HG02973 (cell line): ENCODE measurements around the gene SLC25A52.
"Not testable (repeated sequence)": the region's sequence is repeated elsewhere in the genome, so short reads cannot be mapped to it uniquely, and the experiment has no call there.

Experiments used
- ATAC-seq: cut with Tn5 transposase; IDR thresholded peaks from one replicate; pipeline ENCODE4 v1.9.1; 2021; ENCODE audit warnings: moderate library complexity; ENCODE audit not compliant: unreplicated experiment

The SLC25A52 gene

DNA sequence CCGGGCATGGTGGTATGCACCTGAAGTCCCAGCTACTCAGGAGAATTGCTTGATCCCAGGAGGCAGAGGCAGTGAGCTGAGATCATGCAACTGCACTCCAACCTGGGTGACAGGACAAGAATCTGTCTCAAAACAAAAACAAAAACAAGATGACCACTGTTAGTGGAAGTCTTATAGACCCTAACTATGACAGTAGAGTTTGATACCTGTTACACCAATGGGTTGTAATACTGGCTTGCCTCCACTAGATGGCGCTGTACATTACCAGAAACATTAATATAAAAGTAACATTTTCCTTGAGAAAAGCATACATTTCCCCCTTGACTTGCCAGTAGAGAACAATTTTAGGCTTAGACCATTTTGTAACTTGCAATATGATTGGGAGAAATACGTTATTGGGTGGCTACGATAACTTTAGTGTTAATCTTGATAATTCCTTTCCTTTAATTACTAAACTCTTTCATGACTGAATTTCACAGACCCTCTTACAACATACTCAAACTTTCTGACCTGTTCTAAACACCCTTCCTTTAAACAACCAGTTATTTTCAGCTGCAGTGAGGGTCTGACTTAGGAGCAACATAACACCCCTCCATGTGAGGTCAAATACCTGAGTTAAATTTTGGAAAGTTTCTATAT, 19.5 kb downstream of the SLC25A52 start:
- ATAC-seq, result no peak

DNA sequence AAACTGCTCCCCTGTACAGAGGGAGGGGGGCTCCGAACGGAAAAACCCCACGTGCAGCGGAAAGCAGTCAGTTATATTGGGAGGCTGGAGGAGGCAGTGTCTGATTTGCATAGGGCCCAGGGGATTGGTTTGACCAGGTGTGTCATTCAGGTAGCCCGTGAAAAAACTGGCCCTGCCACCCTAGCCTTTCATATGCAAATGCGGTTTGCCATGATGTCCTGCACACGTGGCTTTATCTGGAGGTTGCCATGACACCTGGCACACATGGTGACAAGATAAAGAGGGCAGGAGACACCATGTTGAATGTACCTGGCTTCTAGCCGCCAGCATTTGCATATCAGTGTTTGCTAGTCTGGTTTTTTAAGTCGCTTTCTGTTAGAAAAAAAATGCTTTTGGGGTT, 20.5 kb downstream of the SLC25A52 start:
- no peak for ATAC-seq

DNA sequence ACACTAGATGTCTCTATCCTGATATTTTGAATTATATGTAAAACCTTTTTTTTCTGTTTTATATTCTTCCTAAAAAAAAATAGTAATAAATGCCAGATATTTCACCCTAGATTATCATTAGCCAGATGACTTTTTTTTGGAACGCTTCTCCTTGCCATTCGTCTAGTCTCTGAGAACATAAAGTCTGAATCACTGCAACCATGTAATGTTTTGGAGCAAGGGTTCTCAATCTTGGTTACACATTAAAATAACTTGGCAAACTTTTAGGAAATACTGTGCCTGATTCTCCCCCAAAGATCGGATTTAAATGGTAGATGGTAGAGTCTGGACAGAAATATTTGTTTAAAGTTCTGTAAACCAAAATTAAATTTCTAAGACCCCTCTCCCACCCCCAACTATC, 21.0 kb downstream of the SLC25A52 start:
- ATAC-seq, result no peak

DNA sequence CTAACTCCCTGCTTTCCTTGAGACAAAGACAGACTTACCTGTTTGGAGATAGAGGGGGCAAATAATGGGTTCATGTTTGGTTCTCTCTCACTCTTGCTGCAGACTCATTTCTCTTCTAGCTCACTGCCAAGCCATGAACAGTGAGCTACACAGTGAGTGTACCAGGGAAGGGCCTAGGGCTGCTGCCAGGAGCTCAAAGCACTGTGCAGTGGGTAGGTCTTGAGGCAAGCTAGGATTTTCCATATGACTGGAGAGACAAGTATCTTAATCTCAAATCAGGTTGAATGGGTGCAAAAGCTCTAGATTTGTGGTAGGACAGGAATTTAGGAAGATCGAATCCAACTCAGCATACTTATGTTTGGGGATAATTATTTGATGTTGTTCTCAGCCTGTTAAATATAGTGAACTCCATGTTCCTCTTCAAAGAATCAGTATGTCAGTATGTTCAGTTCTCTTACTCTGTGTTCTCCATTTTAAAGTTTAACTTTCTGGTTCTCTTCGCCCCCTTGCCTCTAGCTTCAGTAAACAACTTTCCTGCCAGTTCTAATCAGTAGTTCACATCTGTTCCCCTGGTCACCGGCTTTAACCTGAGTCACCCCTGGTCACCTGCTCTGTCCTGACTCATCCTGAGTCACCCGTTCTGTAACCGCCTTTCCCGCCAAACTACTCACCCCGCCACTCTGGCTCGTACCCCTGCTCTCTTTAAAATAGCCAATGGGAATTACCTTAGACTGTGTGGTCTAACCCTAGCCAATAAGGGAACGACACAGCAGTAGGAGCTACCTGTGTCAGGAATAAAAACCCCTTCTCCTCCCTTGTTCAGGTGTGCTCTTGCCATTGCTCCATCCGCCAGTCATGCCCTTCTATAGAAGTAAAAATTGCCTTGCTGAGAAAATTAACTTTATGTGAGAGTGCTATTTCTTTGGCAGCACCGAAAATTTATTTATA, 21.9 kb downstream of the SLC25A52 start:
- ATAC-seq, result no peak

DNA sequence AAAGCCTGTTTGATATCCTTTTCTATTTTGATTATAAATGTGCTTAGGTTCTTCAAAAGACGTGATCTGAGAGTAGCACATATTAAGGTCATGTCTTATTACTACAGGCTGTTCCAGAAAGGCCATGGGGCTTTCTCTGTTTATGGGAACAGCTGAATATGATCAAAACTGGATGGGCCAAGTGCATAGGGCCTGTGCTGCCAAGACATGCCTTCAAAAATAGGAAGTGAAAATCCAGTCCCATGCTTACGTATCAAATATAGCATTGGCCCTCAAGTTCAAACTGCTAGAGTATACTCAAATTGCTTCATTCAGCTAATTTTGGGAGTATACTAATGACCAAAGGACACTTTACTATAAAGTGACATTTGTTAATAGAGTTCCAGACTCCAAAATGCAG, 24.1 kb downstream of the SLC25A52 start:
- ATAC-seq, result no peak

DNA sequence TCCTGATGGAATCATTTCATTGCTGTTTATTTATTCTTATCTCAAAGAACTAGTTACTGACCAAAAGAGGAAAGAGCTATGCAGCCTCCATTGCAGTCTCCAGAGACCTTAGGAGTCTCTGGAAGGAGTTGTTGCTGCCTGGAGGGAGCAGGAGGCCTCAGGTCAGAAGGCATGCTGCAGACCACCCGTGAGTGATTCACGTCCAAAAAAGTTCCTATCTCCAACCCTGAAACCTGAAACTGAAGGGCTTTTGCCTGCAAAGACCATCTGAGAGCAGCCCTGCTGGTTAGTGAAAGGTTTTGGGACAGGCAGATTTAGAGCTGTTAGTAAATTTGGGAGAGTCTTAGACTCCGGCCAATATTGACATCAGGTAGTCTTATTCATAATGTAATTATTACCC, 29.1 kb downstream of the SLC25A52 start:
- ATAC-seq, result no peak

DNA sequence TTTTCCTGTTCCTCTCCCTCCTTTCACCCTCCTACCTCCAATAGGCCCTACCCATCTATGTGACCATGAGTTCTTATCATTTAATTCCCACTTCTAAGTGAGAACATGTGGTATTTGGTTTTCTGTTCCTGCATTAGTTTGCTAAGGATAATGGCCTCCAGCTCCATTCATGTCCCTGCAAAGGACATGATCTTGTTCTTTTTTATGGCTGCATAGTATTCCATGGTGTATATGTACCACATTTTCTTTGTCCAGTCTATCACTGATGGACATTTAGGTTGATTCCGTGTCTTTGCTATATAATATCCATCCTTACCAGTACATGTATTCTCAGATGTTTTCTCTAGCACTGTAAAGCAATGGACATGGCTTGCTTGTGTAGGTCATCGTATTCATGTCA, 31.5 kb downstream of the SLC25A52 start:
- not testable (repeated sequence) for ATAC-seq

DNA sequence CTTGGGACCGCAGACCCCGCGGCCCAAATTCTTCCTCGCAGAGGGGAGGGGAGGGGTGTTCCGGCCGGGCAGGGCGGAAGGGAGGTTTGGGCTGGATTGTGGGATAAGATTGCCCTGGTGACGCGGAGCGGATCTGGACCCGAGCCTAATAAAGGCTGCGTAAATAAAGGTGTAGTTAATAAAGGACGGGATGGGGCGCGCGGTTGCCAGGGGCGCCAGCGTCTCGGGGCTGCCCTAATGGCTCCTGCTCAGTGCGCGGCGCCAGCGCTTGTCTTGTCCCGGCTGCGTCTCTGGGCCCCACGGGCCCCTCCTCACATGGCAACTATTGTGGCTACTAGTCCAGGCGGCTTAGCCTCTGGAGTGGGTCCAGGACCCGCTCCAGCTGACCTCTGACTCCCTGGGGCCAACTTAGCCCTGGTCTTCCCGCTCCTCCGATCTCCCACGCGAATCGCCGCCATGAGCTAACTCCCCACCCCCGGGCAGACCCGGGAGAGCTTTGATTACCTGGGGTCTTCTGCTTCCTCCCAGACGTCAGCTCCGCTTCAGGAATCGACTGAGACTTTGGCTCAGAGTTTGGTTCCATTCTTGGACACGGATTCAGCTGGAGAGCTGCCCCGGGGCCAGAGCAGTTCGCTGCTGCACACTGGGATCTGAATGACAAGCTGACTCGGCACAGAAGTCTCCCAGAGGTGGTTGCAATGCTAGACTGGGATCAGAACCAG, 36.5 kb downstream of the SLC25A52 start:
- no peak for ATAC-seq

DNA sequence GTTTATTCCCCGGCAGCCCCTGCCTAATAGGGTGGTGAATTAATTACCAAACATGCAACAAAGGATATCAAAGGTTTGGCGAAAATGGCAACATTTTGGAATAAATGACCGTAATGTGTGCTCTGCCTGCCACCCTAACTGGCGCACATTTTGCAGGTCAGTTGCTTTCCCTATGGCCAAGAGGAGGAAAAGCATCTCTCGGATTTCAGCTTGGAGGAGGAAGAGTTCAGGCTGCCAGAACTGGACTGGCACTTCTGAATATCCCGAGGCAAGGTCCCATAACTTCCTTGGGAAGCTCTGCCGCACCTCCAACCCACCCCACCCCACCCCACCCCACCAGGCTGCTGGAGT, 37.1 kb downstream of the SLC25A52 start:
- no peak for ATAC-seq

DNA sequence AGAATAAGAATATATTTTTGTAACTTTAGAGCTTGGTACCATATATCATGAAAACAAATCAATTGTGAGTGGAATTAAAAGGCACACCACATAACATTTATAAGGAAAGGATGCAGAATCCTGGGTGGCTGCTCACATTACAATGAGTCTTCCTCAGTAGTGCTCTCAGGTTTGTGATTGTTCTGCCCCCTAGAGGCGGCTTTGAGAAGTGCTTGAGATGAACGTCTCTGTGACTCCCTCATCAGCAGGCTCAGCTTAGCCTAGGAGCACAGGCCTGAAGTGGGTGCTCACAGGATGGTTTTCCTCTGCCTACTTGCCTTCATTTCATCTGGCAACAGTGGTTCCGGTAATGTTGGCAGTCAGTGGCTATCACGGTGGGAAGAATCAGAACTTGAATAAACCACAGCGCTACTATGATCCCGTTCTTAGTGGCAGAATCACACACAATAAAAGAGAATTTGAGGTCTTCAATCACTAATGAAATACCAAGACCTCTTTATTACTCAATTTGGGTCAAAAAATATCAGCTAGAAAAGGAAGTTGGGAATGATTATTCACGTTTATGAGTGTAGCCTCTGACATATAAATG, 38.2 kb downstream of the SLC25A52 start:
- peak; percentile 94 for ATAC-seq

DNA sequence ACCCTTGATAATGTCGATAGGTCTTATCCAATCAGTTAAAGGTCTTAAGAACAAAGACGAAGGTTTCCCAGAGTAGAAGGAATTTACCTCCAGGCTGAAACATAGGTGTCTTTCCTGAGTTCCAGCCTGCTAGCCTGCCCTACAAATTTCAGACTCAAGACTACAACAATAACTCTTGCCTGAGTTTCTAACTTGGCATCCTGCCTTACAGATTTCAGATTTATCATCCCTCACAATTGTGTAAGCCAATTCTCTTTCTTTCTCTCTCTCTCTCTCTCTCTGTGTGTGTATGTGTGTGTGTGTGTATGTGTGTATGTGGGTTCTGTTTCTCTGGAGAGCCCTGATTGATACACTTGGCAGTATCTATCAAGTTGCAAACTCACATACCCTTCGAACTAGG, 39.1 kb downstream of the SLC25A52 start:
- ATAC-seq, result no peak

DNA sequence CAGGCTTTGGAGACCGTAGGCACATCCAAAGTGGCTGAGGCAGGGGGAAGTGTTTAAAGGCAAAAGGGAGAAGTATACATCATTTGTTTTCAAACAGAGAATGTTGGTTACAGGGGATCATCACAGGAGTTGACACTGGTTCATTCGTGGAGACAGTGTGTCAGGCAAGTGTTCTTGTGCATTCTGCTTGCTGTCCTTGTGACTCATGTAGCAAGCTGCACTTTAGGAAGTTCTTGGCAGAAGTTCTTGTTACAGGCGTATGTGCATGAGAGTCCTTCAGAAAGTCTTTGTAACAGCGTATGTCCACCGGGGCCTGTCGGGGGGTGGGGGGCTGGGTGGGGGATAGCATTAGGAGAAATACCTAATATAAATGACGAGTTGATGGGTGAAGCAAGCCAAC, 39.8 kb downstream of the SLC25A52 start:
- ATAC-seq, result no peak

DNA sequence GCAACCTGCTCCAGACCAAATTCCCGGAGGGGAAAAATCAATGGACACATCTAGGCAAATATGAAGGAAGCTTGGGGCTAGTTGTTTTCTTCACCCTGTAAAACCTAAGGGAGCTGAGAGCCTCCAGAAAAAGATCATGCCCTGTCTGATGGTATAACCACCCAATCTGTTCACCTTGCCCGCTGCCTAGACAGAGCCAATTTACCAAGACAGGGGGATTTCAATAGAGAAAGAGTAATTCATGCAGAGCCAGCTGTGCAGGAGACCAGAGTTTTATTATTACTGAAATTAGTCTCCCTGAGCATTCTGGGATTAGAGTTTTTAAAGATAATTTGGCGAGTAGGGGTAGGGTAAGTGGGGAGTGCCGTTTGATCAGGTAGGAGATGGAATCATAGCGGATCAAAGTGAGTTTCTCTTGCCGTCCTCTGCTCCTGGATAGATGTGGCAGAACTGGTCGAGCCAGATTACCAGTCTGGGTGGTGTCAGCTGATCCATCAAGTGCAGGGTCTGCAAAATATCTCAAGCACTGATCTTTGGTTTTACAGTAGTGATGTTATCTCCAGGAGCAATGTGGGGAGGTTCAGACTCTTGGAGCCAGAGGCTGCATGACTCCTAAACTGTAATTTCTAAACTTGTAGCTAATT, 41.2 kb downstream of the SLC25A52 start:
- no peak for ATAC-seq

DNA sequence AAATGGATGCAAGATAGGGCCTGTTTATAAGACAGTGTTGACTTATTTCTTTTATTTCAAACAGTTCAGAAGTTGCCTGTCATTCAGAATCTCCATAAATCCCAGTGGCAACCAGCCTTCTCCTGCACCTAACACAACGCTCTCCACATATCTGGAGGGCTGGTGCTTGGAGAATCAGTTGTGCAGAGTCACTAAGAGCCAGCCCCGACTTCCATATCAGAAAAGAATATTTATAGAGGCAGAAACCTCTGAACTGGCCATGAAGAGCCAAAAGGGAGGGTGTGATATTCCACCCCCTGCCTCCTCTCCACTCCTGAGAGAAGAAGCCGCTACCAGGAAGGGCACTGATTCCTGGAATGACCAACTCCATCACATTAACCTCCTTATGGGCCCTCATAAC, 42.3 kb downstream of the SLC25A52 start:
- ATAC-seq, result no peak

DNA sequence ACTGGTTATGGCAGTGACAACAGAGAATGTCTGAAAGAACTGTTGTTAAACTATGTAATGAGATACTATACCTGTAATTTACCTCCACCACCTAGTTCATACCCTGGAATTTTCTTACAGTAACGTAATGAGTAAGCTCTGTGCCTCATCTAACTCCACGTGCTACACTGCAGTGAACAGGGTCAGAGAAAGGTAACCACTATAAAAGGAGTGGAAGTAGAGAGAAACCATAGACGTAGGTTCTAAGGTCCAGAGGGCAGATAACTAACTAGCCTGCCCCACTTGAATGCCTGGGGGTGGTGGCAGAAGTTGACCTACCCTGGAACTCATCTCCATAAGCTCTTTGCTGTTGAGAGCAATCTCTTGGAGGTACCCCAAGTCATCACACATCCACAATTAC, 44.3 kb downstream of the SLC25A52 start:
- no peak for ATAC-seq

DNA sequence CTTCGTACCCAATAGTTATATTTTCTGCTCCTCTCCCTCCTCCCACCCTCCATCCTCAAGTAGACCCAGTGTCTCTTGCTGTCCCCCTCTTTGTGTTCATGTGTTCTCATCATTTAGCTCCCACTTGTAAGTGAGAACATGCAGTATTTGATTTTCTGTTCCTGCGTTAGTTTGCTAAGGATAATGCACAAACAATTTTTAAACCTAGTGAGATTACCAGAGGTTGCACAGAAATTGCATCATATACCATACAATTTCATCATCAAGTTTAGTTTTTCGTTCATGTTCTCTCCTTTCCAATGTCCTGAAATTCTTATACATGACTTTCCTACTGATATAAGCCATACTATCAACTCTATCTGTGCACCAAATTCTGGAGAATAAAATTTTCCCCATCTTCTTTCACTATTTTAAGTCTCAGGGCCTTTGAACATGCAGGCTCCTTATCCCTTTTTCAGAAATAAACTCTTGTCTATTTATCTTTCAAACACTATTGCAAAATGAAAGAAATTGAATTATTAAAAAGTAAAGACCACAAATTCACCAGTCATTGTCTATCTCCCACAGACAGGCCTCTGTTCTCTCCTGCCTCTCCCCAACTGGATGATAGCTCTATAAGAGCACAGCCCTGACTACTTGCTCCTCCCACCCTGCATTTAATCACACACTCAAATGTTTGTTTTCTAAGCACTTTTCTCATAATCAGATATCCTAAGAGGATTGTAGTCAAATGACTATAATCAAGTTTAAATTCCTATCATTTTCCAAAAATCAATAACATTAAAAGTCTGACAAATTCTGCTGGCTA, 49.1 kb downstream of the SLC25A52 start:
- ATAC-seq, result no peak

DNA sequence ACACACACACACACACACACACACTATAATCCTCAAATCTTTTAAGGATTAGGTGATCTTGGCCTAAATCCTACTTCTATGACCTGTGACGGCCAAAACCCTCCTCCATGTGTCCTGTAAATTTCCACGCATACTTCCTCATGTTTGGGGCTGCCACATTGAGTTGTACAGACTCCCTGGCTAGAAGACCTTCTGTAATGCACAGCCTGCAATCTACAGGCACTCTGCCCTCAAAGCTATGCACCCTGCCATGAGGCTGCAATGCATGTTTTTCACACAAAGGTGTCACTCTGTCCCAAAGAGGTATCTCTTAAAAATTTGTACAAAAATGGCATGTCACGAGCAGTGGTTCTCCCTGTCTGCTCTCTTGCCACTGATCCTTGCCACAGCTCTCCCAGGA, 49.9 kb downstream of the SLC25A52 start:
- ATAC-seq, result peak; percentile 70
